ENCODE results near the gene BMAL1. TPM values are rescaled to one million over a fixed set of nuclear protein-coding genes. Genes with fewer than 3 reads are reported as not detected.
A peak's percentile ranks its signal among the peaks of the same experiment; 100 is the strongest.

The BMAL1 gene
- polyA plus RNA-seq, 3 donors from 2014 or later, result 20.2 to 29.6 (median 20.2) TPM

GRCh38 chr11:13318498-13319295 lies 41.1 kb downstream of the BMAL1 start:
- Mint-ChIP-seq H3K4me3 (peak overlapping the region; percentile 41 to 78 (median 68)), H3K27me3 (ENCODE audit: low read depth in 3 of 3) (no peaks in the 10 kb centered on the region), H3K27ac (peak overlapping the region; percentile 47 to 90 (median 68)), H3K9me3 (no peaks in the 10 kb centered on the region), H3K4me1 (peaks cover 0 to 89% of the 10 kb centered on the region in 2 donors), H3K36me3 (no peaks in the 10 kb centered on the region)
- DNase-seq, result peak; percentile 25 to 31 (median 28)

GRCh38 chr11:13320688-13321087 lies 43.1 kb downstream of the BMAL1 start:
- peaks cover 0 to 7% (median 0%) of the 10 kb centered on the region in 3 donors for H3K36me3 Mint-ChIP-seq
- H3K27me3 Mint-ChIP-seq (ENCODE audit: low read depth in 3 of 3), result no peaks in the 10 kb centered on the region

GRCh38 chr11:13321431-13321830 lies 43.8 kb downstream of the BMAL1 start:
- Mint-ChIP-seq H3K4me1 (peaks cover 25 to 82% of the 10 kb centered on the region in 2 donors), H3K36me3 (peaks cover 0 to 7% (median 0%) of the 10 kb centered on the region in 3 donors), H3K27me3 (ENCODE audit: low read depth in 3 of 3) (no peaks in the 10 kb centered on the region), H3K4me3 (peak overlapping the region in 1 of 5 donors; percentile 26), H3K9me3 (no peaks in the 10 kb centered on the region), H3K27ac (peak overlapping the region; percentile 61 to 78 (median 75))
- DNase-seq, result no peak

More at GRCh38 chr11:13320688-13321087, 43.1 kb downstream of the BMAL1 start:
- Mint-ChIP-seq H3K4me1 (peaks cover 19 to 86% of the 10 kb centered on the region in 2 donors), H3K4me3 (peak overlapping the region in 2 of 5 donors; percentile 27 to 43), H3K9me3 (no peaks in the 10 kb centered on the region), H3K27ac (peak overlapping the region in 4 of 6 donors; percentile 43 to 80 (median 68))
- no peak for DNase-seq

GRCh38 chr11:13324141-13324540 lies 46.6 kb downstream of the BMAL1 start:
- Mint-ChIP-seq H3K27me3 (ENCODE audit: low read depth in 3 of 3) (no peaks in the 10 kb centered on the region), H3K4me3 (peak overlapping the region in 2 of 5 donors; percentile 31 to 48), H3K27ac (peak overlapping the region; percentile 32 to 71 (median 58)), H3K9me3 (no peaks in the 10 kb centered on the region), H3K36me3 (peaks cover 0 to 15% (median 7%) of the 10 kb centered on the region in 3 donors), H3K4me1 (peaks cover 46 to 76% of the 10 kb centered on the region in 2 donors)
- DNase-seq, result no peak

- Mint-ChIP-seq H3K36me3 (peaks cover 0 to 15% (median 7%) of the 10 kb centered on the region in 3 donors), H3K4me3 (peak overlapping the region in 3 of 5 donors; percentile 5 to 48 (median 31)), H3K27ac (peak overlapping the region; percentile 36 to 82 (median 67)), H3K9me3 (no peaks in the 10 kb centered on the region), H3K4me1 (peaks cover 52 to 76% of the 10 kb centered on the region in 2 donors), H3K27me3 (ENCODE audit: low read depth in 3 of 3) (no peaks in the 10 kb centered on the region)
- DNase-seq, result no peak
Observed at GRCh38 chr11:13324709-13325108, 47.1 kb downstream of the BMAL1 start.

- peak overlapping the region; percentile 40 to 86 (median 68) for H3K27ac Mint-ChIP-seq
Observed at GRCh38 chr11:13327421-13327820, 49.8 kb downstream of the BMAL1 start.

GRCh38 chr11:13328286-13328685 lies 50.7 kb downstream of the BMAL1 start:
- H3K4me3 Mint-ChIP-seq, result no peak overlapping the region
- H3K27ac Mint-ChIP-seq, result peak overlapping the region in 3 of 6 donors; percentile 36 to 72 (median 50)
- peaks cover 0 to 18% (median 7%) of the 10 kb centered on the region in 3 donors for H3K36me3 Mint-ChIP-seq
- no peak for DNase-seq
- peaks cover 0 to 4% (median 0%) of the 10 kb centered on the region in 3 donors for H3K27me3 Mint-ChIP-seq (ENCODE audit: low read depth in 3 of 3)
- H3K9me3 Mint-ChIP-seq, result no peaks in the 10 kb centered on the region
- H3K4me1 Mint-ChIP-seq, result peaks cover 74 to 88% of the 10 kb centered on the region in 2 donors

More at GRCh38 chr11:13327421-13327820, 49.8 kb downstream of the BMAL1 start:
- H3K27me3 Mint-ChIP-seq (ENCODE audit: low read depth in 3 of 3), result peaks cover 0 to 4% (median 0%) of the 10 kb centered on the region in 3 donors
- H3K4me1 Mint-ChIP-seq, result peaks cover 71 to 79% of the 10 kb centered on the region in 2 donors
- DNase-seq, result no peak
- peaks cover 0 to 18% (median 7%) of the 10 kb centered on the region in 3 donors for H3K36me3 Mint-ChIP-seq
- H3K9me3 Mint-ChIP-seq, result no peaks in the 10 kb centered on the region
- H3K4me3 Mint-ChIP-seq, result peak overlapping the region in 2 of 5 donors; percentile 6 to 24

- no peak overlapping the region for H3K4me3 Mint-ChIP-seq
- peaks cover 0 to 11% (median 7%) of the 10 kb centered on the region in 3 donors for H3K36me3 Mint-ChIP-seq
- H3K9me3 Mint-ChIP-seq, result no peaks in the 10 kb centered on the region
- no peak for DNase-seq
- H3K4me1 Mint-ChIP-seq, result peaks cover 78 to 93% of the 10 kb centered on the region in 2 donors
- H3K27me3 Mint-ChIP-seq (ENCODE audit: low read depth in 3 of 3), result peaks cover 0 to 4% (median 0%) of the 10 kb centered on the region in 3 donors
- H3K27ac Mint-ChIP-seq, result peak overlapping the region in 5 of 6 donors; percentile 39 to 56 (median 47)
Observed at GRCh38 chr11:13329670-13330356, 52.2 kb downstream of the BMAL1 start.

GRCh38 chr11:13332124-13332523 lies 54.5 kb downstream of the BMAL1 start:
- no peaks in the 10 kb centered on the region for H3K9me3 Mint-ChIP-seq
- peaks cover 0 to 11% (median 7%) of the 10 kb centered on the region in 3 donors for H3K36me3 Mint-ChIP-seq
- H3K27ac Mint-ChIP-seq, result peak overlapping the region; percentile 8 to 74 (median 38)
- peaks cover 74 to 92% of the 10 kb centered on the region in 2 donors for H3K4me1 Mint-ChIP-seq
- no peak for DNase-seq
- no peak overlapping the region for H3K4me3 Mint-ChIP-seq
- peaks cover 0 to 4% (median 0%) of the 10 kb centered on the region in 3 donors for H3K27me3 Mint-ChIP-seq (ENCODE audit: low read depth in 3 of 3)

- peaks cover 72 to 92% of the 10 kb centered on the region in 2 donors for H3K4me1 Mint-ChIP-seq
- no peaks in the 10 kb centered on the region for H3K9me3 Mint-ChIP-seq
- peak overlapping the region in 3 of 5 donors; percentile 7 to 63 (median 20) for H3K4me3 Mint-ChIP-seq
- peak overlapping the region; percentile 13 to 88 (median 75) for H3K27ac Mint-ChIP-seq
- H3K27me3 Mint-ChIP-seq (ENCODE audit: low read depth in 3 of 3), result peaks cover 0 to 4% (median 0%) of the 10 kb centered on the region in 3 donors
- no peak for DNase-seq
- H3K36me3 Mint-ChIP-seq, result peaks cover 0 to 4% (median 3%) of the 10 kb centered on the region in 3 donors
Observed at GRCh38 chr11:13333456-13333957, 55.9 kb downstream of the BMAL1 start.

- peak overlapping the region in 3 of 5 donors; percentile 7 to 63 (median 20) for H3K4me3 Mint-ChIP-seq
- H3K4me1 Mint-ChIP-seq, result peaks cover 74 to 92% of the 10 kb centered on the region in 2 donors
- peak overlapping the region; percentile 28 to 88 (median 73) for H3K27ac Mint-ChIP-seq
Observed at GRCh38 chr11:13334034-13334786, 56.6 kb downstream of the BMAL1 start.

GRCh38 chr11:13335319-13335718 lies 57.7 kb downstream of the BMAL1 start:
- H3K4me1 Mint-ChIP-seq, result peaks cover 77 to 92% of the 10 kb centered on the region in 2 donors
- no peaks in the 10 kb centered on the region for H3K36me3 Mint-ChIP-seq
- peaks cover 4 to 8% (median 7%) of the 10 kb centered on the region in 3 donors for H3K27me3 Mint-ChIP-seq (ENCODE audit: low read depth in 3 of 3)
- H3K9me3 Mint-ChIP-seq, result no peaks in the 10 kb centered on the region
- DNase-seq, result peak; percentile 58 to 69 (median 68)
- H3K27ac Mint-ChIP-seq, result peak overlapping the region in 5 of 6 donors; percentile 6 to 43 (median 11)
- peak overlapping the region in 1 of 5 donors; percentile 10 for H3K4me3 Mint-ChIP-seq

More at GRCh38 chr11:13334034-13334786, 56.6 kb downstream of the BMAL1 start:
- Mint-ChIP-seq H3K27me3 (ENCODE audit: low read depth in 3 of 3) (peaks cover under 1 to 4% (median 2%) of the 10 kb centered on the region in 3 donors), H3K9me3 (no peaks in the 10 kb centered on the region), H3K36me3 (peaks cover 0 to 3% (median 0%) of the 10 kb centered on the region in 3 donors)
- DNase-seq, result no peak
